NCI-H69 (cell line): Measurements from ENCODE around the gene LRRK1.
"Not testable (repeated sequence)": the region's sequence is repeated elsewhere in the genome, so short reads cannot be mapped to it uniquely, and the experiment has no call there.

Experiments used
- DNase-seq: peaks from one replicate; lab custom pipeline; 2025; lab: John Stamatoyannopoulos, UW

The LRRK1 gene

DNA sequence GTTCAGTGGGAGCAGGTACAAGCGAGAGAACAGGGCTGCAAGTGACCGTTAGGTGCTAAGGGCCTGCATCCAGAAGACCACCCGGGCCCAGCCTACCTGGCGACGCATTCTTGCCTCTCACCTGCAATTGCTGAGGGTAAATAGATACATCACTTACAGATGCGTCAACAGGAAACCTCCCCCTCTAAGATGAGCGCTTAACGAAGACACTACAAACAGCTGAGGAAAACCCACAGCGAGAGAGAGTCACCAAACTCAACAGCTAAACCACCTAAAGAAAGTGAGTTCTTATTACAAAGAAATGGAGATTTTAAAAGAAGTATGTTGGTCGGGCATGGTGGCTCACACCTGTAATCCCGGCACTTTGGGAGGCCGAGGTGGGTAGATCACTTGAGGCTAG lies 174.8 kb downstream of the LRRK1 start:
- DNase-seq: no peak

DNA sequence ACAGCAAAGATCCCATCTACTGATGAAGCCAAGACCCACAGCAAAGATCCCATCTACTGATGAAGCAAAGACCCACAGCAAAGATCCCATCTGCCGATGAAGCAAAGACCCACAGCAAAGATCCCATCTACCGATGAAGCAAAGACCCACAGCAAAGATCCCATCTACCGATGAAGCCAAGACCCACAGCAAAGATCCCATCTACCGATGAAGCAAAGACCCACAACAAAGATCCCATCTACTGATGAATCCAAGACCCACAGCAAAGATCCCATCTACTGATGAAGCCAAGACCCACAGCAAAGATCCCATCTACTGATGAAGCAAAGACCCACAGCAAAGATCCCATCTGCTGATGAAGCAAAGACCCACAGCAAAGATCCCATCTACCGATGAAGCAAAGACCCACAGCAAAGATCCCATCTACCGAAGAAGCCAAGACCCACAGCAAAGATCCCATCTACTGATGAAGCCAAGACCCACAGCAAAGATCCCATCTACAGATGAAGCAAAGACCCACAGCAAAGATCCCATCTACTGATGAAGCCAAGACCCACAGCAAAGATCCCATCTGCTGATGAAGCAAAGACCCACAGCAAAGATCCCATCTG lies 176.7 kb downstream of the LRRK1 start:
- not testable (repeated sequence) for DNase-seq

DNA sequence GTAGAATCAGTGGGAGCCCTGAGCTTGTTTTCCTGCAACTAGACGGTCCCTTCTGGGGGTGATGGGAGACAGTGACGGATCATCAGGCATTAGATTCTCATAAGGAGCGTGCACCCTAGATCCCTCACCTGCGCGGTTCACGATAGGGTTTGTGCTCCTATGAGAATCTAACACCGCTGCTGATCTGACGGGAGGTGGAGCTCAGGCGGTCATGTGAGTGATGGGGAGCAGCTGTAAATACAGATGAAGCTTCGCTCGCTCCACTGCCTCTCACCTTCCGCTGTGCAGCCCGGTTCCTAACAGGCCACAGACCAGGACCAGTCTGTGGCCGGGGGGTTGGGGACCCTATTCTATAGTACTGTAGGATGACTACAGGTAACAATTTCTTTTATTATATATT lies 178.0 kb downstream of the LRRK1 start:
- no peak for DNase-seq

DNA sequence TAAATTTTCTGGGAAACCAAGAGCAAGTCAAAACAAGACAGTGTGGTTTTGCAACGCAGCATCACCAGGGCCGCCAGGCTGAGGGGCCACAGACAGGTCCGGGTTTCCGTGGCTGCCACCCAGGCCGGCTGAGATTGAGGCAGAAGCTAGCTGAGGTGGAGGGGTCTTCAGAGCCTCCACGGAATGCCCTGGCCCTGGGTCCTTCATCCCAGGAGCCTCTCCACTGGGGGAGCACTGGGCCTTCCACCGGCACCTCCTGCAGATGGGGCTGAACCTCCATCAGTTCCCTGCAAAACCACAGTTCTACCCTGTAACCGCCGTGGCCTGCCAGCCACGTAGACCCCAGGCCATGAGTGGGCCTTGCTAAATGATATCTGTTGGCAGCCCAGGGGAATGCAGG lies 180.0 kb downstream of the LRRK1 start:
- no peak for DNase-seq

DNA sequence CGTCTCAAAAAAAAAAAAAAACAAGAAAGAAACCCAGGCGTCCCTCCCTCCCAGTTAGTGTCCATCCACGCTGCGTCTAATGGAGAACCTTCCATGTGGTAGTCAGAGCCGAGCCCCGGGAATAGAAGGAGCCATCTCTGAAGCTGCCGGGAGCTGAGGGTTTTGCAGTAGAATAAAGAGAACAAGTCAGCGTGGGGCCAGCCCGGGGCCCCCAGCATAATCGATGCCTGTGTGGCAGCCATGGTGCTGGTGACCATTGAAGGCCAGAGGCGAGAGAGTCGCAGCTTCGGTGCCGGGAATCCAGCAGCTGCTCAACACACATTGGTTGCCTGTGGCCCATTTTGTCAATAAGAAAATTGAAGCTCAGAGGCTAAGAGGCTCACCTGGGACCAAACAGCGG lies 181.0 kb downstream of the LRRK1 start:
- DNase-seq: no peak

DNA sequence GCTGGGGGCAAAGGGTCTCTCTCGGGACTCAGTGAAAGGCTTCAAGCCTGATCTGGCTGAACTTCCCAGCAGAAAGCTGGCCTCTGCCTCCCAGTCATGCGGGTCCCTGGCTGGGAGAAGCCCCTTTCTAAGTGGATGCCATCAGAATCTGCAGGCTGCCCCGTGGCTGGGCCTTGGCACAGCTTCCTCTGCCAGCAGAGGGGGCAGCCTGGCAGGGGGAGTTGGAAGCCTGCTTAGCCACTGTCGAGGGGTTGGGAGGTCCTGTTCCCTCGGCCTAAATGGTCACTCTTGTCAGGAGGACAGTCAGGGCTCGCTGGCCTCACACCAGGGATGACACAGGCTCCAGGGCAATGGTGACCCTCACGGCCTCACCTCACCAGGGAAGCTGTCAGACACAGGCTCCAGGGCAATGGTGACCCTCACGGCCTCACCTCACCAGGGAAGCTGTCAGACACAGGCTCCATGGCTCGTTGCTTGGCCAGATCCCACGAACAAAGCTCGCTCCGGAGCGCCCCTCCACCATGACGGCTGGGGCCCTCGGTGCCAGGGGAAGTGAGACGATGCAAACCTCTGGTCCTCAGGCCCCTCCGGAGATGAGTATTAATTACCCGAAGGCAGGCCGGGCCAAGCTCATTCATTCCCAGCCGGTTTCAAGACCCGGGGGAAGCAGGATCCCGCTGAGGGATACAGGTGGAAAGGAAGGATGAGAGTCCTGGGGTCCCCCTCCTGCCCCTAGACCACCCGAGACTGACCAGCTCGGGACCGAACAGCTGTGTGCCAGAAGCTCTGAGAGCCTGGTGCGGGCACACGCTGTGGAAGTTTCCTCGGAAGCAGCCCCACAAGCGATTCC lies 181.7 kb downstream of the LRRK1 start:
- DNase-seq: no peak

DNA sequence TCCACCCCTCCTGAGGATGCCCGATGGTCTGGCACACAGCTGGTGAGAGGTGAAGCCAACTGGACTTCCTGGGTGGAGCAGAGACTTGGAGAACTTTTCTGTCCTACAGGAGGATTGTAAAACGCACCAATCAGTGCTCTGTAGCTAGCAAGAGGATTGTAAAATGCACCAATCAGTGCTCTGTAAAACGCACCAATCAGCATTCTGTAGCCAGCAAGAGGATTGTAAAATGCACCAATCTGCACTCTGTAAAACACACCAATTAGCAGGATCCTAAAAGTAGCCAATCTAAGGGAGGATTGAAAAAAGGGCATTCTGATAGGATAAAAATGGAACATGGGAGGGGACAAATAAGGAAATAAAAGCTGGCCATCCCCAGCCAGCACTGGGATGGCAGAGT lies 182.5 kb downstream of the LRRK1 start:
- no peak for DNase-seq

DNA sequence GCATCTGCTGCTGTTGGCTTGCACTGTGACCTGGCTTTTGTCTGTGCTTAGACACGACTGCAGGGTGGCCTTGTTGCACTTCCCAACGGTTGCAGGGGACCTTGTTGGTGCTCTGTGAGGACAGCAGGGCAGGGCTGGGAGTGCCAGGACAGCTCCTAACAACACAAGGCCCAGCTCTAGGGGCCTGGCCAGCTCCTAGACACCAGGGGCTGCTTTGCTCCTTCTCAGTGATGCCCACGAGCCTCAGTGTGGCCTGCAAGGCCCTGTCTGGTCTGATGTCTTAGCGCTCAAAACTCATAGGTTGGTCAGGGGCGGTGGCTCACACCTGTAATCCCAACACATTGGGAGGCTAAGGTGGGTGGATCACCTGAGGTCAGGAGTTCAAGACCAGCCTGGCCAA lies 183.6 kb downstream of the LRRK1 start:
- DNase-seq: no peak

DNA sequence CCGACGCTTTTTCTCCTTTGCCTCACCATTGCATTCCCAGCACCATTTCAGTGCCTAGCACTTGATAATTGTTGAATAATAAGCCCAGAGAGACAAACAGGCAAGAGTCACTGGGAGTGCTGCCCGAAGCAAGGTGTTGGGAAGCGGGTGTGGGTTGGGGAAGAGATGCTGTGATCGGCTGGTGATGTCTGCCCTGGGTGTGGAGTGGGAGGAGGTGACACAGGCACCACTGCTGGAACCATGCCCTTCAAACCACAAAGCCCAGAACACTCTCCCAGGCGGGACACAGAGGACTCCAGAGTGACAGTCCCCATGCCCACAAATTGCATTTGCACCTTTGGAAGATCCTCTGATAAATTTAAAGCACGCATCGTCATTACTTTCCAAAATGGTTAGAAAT lies 184.4 kb downstream of the LRRK1 start:
- no peak for DNase-seq

DNA sequence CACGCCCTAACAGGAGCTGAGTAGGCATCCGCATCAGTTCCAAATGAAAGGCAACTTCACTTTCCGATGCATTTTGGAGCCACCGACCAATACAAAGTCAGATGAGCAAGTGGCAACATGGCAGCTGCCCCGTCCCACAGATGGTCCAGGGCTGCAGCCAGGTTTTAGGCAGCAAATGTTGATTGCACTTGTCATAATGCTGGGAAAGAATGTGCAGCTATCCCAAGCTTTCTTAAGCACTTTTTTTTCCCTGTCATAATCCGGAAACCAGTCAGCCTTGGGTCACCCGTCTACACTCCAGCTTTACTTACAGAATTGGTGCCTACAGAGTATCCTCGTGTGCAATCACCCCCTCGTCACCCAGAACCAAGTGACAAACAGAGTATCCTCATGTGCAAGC lies 185.0 kb downstream of the LRRK1 start:
- no peak for DNase-seq

DNA sequence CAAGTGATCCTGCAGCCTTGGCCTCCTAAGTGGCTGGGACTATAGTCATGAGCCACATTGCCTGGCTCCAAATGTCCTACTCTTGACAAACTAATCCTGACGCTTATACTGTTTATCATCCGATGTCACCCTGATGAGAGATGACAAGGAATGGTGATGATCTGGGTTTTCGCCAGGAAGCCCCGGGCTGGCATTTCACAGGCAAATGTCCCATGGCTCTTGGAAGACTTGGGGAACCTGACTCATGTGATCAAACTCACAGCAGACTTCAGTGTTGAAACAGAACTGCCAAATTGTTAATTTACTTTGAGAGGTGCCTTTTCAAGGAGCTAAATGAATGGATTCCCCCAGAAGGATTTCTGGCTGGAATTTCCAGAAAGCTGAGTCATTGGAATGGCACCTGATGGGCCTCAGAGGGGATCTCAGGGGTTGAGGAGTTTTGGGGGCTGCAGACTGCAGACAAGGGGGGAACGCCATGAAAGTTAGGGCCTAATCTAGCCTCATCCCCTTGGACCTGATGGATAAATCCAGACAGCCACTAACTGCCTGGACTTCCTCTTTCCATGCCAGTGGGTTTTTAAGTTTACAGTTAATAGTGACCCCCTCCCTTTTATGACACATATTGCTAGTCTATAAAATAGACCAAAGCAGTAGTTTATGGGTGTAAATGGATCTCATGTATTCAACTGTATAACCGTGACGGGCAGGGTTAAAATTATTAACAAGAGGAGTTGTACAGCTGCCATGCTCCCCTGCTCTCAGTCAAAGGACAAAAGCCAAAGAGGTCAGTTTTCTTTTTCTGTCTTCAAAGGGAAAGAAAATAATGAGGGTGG lies 186.1 kb downstream of the LRRK1 start:
- peak; percentile 91 for DNase-seq

DNA sequence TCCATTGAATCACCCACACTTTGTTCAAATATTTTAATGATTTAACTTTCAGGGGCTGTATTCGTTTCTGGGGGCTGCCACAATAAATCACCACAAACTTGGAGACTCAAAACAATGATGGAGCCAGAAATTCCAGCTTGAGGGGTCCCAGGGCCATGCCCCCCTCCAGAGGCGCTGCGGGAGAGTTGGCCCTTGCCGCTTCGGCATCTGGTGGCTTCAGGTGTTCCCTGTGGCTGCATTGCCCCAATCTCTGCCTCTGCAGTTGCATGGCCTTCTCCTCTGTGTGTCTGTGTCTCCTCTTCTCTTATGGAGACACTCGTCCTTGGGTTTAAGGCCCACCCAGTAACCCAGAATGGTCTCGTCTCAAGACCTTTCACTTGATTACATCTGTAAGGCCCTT lies 187.9 kb downstream of the LRRK1 start:
- DNase-seq: no peak

DNA sequence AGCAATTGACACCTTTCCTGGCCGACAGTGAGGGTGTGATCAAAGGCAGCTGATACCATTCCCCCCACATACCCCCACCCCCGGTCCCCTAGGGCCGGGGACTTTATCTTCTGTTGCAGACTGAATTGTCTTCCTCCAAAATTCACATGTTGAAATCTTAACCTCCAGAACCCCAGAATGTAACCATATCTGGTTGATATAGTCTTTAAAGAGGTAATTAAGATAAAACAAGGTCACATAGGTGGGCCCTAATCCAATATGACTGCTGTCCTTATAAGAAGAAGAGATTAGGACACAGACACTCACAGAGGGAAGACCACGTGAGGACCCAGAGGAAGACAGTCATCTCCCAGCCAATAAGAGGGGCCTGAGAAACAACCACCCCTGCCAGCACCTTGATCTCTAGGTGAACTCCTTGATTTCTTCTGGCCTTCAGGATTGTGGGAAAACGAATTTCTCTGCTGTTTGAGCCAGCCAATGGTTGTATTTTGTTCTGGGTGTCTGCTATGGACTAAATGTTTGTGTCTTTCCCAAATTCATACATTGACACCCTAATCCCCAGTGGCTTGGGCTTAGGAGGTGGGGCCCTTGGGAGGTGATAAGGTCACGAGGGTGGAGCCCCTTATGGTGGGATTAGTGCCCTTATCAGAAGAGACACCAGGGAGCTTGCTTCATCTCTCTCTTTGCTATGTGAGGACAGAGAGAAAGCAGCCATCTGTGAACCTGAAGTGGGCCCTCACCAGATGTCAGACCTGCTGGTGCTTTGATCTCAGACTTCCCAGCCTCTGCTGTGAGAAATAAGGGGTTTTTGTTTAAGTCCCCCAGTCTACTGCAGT lies 188.7 kb downstream of the LRRK1 start:
- no peak for DNase-seq

DNA sequence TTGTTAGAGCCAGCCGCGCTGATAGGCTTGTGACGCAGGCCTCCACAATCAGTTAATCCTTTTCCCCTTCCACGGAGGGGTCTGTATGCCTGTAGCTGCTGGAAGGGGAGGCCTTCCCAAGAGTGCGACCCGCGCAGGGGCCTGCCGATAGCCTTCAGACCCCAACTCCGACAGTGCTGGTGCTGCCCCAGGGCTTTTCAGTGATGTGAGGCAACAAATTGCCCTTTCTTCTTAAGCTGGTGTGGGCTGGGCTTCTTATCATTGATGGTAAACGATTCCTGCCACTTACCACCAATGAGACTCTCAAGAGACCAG lies 189.3 kb downstream of the LRRK1 start:
- no peak for DNase-seq

DNA sequence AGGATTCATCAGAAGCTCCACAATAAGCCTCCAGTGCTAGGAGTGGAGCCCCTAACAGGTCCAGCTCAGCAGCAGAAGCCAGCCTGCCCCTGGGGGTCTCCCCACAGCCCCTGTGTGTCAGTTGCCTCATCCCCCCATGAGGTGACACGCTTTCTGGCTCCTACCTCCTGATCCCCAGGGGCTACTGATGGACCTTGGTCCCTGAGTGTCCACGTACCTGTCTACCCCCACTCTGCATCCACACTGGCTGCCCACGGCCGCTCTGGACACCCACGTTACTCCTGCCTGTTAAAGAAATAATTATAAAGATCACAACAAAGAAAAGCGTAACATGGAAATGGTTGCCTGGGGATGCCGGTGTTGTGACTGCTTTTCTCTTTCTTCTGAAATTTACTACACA lies 189.6 kb downstream of the LRRK1 start:
- no peak for DNase-seq

DNA sequence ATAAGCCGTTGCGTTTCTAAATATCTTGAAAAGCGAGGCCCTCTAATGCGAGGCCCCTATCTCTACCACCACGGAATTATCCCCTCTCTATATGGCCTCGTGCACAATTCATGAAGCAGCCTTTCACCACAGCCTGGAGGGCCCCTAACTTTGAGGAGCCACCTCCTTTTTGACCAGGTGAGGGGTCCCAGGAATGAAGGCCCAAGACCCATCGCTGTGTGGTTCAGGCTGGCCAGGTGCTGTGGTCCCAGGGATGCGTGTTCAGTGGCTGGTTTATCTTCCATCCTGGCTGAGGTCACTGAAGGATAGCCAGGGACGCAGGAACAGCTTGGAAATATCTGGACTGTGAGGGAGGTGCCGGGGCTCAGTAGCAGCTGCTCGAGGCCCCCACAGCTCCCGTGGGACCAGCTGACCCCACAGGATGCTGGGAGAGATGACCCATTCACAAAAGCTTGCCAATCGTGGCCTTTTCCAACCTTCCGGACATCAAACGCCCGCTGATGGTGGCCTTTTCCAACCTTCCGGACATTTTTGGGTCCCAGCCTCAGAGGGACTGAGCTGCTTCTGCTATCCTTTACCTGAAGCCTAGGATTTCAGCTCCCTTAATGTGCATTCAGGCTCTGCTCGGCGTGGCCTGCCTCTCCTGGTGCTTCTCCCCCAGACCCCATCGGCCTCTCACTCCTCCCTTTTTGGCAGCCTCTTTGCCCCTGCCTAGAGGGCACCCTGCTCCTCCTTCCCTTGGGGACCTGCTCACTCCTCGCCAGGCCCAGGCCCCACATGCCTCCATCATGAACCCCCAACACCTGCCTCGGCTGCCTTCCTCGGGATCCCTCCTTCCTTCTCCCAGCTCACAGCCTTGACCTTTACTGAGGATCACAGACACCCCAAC lies 191.8 kb downstream of the LRRK1 start:
- DNase-seq: no peak

DNA sequence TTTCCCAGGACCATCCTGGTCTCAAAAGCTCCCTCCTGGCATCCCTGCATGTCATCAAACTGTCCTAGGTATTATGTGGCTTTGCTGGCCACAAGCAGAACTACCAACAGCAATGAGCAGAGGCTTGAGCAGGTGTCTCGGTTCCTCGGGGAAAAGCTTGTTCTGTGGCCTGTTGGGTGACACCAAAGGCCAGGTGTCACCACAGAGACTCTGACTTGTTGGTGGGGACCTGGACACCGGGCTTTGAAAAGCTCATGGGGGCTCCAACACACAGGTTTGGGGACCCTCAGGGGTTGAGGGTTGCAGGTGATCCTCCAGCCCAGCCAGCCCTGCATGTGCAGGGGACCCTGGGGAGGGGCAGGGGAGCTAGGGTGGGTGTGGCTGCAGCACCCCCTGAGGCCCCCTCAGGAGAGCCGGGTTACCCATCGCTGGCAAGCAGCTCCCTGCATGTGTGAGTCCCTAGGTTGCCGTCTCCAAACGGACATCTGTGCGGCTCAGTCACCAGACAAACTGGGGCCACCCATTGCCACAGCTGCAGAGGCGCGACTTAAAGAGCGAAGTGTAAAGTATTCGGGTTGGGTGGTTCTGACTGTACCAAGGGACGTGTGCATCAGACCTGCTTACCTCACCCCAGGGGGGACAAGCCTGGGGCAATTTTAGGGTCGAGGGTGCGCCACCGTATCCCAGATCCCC lies 192.6 kb downstream of the LRRK1 start:
- DNase-seq: no peak

DNA sequence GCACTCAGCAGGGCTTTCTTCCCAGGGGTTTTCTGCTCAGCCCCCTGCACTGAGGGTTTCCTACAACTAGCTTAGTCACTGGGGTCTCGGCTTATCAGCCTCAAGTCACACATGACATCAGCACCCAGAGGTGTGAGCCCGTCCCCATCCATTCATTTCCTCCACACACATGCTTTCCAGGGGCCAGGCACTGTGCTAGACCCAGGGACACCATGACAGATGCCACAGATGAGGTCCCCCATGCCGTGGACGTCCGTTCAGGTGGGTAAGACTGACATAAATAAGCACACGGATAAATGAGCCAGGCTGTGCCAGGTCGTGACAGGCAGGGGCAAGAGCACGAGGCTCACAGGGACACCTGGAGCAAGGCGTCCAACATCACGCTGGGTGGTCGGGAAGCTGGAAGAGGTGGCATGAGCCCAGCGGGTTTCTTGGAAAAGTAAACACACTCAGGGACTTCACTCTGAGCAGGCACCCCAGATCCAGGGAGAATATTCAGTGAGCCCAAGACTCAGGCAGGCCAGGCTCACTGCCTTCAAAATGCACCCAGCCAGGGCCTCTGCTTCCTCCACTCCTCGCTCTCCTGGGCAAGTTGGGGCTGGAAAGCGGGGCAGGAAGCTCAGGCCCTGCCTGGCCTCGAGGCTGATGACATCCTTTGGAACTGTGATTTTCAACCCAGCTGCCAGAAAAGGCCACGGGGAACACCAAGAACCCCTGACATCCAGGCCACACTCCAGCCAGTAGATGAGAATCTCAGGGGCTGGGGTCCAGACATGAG lies 193.4 kb downstream of the LRRK1 start:
- peak; percentile 37 for DNase-seq

DNA sequence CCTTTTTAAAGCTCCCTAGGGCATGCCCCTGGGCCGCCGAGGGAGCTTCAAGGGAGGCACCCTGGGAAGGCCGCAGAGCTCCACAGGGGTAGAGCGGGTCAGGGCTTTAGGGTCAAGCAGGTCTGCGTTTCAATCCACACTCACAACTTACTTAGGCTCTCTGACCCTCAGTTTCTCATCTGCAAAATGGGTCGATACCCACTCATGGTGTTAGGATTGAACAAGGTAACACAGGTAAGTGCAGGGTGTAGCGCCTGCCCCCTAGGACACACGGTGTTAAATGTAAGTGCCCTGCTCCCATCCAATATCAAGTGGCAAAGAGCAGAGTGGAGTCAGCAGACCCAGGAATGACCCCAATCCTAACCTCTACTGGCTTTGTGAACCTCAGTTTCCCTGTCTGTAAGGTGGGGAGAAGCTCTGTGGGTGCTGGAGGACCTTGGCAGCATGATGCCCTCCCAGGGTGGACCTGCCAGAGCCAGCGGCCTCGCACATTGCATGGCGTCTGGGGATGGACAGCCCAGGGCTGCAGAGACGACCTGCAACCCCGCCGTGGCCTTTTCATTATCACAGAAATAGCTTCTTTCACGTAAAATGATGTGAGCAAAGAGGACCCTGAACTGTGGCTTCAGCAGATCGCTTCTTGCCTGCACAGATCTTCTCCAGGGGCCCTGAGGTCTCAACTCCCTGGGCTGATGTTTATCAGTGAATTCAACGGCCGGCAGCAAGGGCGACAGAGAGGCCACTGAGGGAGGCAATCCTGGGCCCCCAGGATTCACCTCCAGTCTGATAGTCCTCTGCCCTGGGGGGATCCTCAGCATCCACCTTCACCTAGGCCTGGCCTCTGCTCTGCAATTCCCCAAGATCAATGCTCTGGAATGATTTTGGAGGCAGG lies 194.2 kb downstream of the LRRK1 start:
- no peak for DNase-seq
